ENCODE measurements around the gene TMC6. TPM values are rescaled to one million over a fixed set of nuclear protein-coding genes. Genes with fewer than 3 reads are reported as not detected.

Gene TMC6
- total and polyA plus RNA-seq, 2 of the 13 experiments (the other 11 are each of a cell fraction or from before 2014, with no cell fraction given), result 48.4 to 99.1 TPM

DNA sequence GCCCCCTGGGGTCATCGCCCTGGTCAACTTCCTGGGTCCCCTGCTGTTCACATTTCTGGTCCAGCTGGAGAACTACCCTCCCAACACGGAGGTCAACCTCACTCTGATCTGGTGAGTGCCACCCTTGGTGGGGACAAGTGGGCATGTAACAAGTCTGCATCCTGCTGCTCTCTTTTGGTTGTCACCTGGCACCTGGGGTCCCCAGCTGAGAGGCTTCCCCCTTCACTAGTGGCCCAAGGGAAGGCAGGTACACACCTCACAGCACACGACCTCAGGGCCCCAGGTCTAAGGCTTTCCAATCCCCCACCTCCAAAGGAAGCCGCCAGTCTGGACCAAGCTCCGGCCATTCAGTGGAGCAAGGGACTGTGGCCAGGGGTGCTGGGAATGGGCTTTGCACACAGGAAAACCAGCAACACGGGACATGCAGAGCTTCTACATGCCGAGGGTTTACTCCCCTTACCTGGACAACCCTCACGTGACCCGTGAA, 6.4 kb upstream of the TMC6 start (continued):
- TF ChIP-seq, protein P1, sequence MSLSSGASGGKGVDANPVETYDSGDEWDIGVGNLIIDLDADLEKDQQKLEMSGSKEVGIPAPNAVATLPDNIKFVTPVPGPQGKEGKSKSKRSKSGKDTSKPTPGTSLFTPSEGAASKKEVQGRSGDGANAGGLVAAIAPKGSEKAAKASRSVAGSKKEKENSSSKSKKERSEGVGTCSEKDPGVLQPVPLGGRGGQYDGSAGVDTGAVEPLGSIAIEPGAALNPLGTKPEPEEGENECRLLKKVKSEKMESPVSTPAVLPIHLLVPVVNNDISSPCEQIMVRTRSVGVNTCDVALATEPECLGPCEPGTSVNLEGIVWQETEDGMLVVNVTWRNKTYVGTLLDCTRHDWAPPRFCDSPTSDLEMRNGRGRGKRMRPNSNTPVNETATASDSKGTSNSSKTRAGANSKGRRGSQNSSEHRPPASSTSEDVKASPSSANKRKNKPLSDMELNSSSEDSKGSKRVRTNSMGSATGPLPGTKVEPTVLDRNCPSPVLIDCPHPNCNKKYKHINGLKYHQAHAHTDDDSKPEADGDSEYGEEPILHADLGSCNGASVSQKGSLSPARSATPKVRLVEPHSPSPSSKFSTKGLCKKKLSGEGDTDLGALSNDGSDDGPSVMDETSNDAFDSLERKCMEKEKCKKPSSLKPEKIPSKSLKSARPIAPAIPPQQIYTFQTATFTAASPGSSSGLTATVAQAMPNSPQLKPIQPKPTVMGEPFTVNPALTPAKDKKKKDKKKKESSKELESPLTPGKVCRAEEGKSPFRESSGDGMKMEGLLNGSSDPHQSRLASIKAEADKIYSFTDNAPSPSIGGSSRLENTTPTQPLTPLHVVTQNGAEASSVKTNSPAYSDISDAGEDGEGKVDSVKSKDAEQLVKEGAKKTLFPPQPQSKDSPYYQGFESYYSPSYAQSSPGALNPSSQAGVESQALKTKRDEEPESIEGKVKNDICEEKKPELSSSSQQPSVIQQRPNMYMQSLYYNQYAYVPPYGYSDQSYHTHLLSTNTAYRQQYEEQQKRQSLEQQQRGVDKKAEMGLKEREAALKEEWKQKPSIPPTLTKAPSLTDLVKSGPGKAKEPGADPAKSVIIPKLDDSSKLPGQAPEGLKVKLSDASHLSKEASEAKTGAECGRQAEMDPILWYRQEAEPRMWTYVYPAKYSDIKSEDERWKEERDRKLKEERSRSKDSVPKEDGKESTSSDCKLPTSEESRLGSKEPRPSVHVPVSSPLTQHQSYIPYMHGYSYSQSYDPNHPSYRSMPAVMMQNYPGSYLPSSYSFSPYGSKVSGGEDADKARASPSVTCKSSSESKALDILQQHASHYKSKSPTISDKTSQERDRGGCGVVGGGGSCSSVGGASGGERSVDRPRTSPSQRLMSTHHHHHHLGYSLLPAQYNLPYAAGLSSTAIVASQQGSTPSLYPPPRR (CRISPR knock-in tag; IDR thresholded peaks at IDR 0.05; ENCODE audit: borderline replicate concordance), result no peak
- TF ChIP-seq ZNF296 (CRISPR knock-in tag; conservative IDR thresholded peaks at IDR 0.05), result no peak
- no peak for TF ChIP-seq CBX2 (IDR thresholded peaks at IDR 0.05; ENCODE audit: low read depth, low read length)
- 0 out of 2 replicates have a peak, but pooled peaks have one; percentile 12 for TF ChIP-seq CBX2 (CRISPR knock-in tag; IDR thresholded peaks at IDR 0.05; ENCODE audit: low read depth)
- no peak for TF ChIP-seq ATRX (CRISPR knock-in tag; IDR thresholded peaks at IDR 0.05; ENCODE audit: borderline replicate concordance)
- no peak for TF ChIP-seq ZNF101 (CRISPR knock-in tag; IDR thresholded peaks at IDR 0.05; ENCODE audit: borderline replicate concordance, low read depth)
- no peak for TF ChIP-seq GABPA (IDR thresholded peaks at IDR 0.05; ENCODE audit: low read depth, low read length)
- peak; percentile 23; the same call in 1 of the 2 replicates for TF ChIP-seq GABPA (CRISPR knock-in tag; IDR thresholded peaks at IDR 0.05; ENCODE audit: low read depth)
- TF ChIP-seq PAXIP1 (CRISPR knock-in tag; conservative IDR thresholded peaks at IDR 0.05), result 0 out of 2 replicates have a peak, but pooled peaks have one; percentile 9
- no peak for TF ChIP-seq ZNF530 (CRISPR knock-in tag; IDR thresholded peaks at IDR 0.05; ENCODE audit: low read depth)
- no peak for TF ChIP-seq ATF7 (IDR thresholded peaks at IDR 0.05)
- TF ChIP-seq ATF7 (CRISPR knock-in tag; IDR thresholded peaks at IDR 0.05), result 0 out of 2 replicates have a peak, but pooled peaks have one; percentile 1
- 0 out of 2 replicates have a peak, but pooled peaks have one; percentile 20 for TF ChIP-seq ZFP90 (CRISPR knock-in tag; IDR thresholded peaks at IDR 0.05; ENCODE audit: borderline replicate concordance)
- TF ChIP-seq ETV5 (CRISPR knock-in tag; IDR thresholded peaks at IDR 0.05; ENCODE audit: borderline replicate concordance), result 0 out of 2 replicates have a peak, but pooled peaks have one; percentile 32
- TF ChIP-seq ELF3 (CRISPR knock-in tag; IDR thresholded peaks at IDR 0.05), result 0 out of 2 replicates have a peak, but pooled peaks have one; percentile 22
- no peak for TF ChIP-seq ZNF451 (CRISPR knock-in tag; IDR thresholded peaks at IDR 0.05)
- peak; percentile 55; the same call in 1 of the 2 replicates for TF ChIP-seq ELF1 (CRISPR knock-in tag; IDR thresholded peaks at IDR 0.05)

Measured in HepG2 (cell line).